ENCODE data around the gene TMPRSS9. TPM values are rescaled to one million over a fixed set of nuclear protein-coding genes. Genes with fewer than 3 reads are reported as not detected.

The TMPRSS9 gene
- total and polyA plus RNA-seq, 2 of the 13 experiments (the other 11 are each of a cell fraction or from before 2014, with no cell fraction given), result 2.5 to 5.2 TPM

GRCh38 chr19:2315818-2316353, 44.2 kb upstream of the TMPRSS9 start (continued):
- TF ChIP-seq ELK4 (CRISPR knock-in tag; IDR thresholded peaks at IDR 0.05; ENCODE audit: borderline replicate concordance) (no peak), FOXO4 (CRISPR knock-in tag; conservative IDR thresholded peaks at IDR 0.05) (no peak), ARID4A (CRISPR knock-in tag; IDR thresholded peaks at IDR 0.05; ENCODE audit: borderline replicate concordance) (peak; percentile 71), TFDP1 (CRISPR knock-in tag; IDR thresholded peaks at IDR 0.05; ENCODE audit: borderline replicate concordance) (0 out of 2 replicates have a peak, but pooled peaks have one; percentile 39), AHDC1 (CRISPR knock-in tag; IDR thresholded peaks at IDR 0.05; ENCODE audit: borderline replicate concordance) (no peak), ARNTL (CRISPR knock-in tag; IDR thresholded peaks at IDR 0.05) (no peak), TRAFD1 (CRISPR knock-in tag; IDR thresholded peaks at IDR 0.05; ENCODE audit: borderline replicate concordance) (no peak), CBFB (CRISPR knock-in tag; IDR thresholded peaks at IDR 0.05) (peak; percentile 37; the same call in 1 of the 2 replicates), FOXO1 (CRISPR knock-in tag; IDR thresholded peaks at IDR 0.05) (no peak; the same call in 1 of the 2 replicates), ZNF572 (CRISPR knock-in tag; IDR thresholded peaks at IDR 0.05) (0 out of 2 replicates have a peak, but pooled peaks have one; percentile 56), PHF21A (CRISPR knock-in tag; IDR thresholded peaks at IDR 0.05) (peak; percentile 56; the same call in 1 of the 2 replicates)
